GM19467 (cell line): ENCODE results near the gene OR2A5.
"Not testable (repeated sequence)": the region's sequence is repeated elsewhere in the genome, so short reads cannot be mapped to it uniquely, and the experiment has no call there.

Source experiments
- ATAC-seq: cut with Tn5 transposase; IDR thresholded peaks from one replicate; pipeline ENCODE4 v1.9.1; 2021; ENCODE audit warnings: mild to moderate bottlenecking, moderate library complexity; ENCODE audit not compliant: unreplicated experiment

Gene OR2A5

GRCh38 chr7:144032985-144033709 is 15.6 kb upstream of the OR2A5 start:
- no peak for ATAC-seq

DNA sequence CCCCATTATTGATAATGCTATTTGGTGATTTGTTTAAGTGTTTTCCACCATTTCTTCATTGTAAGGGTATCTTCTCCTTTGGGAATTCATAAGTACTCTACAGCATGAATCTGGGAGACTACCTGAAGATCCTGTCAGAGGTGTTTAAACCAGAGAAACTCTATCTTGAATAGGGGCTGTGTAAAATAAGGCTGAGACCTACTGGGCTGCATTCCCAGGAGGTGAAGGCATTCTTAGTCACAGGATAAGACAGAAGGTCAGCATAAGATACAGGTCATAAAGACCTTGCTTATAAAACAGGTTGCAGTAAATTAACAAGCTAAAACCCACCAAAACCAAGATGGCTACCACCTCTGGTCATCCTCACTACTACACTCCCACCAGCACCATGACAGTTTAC is 13.4 kb upstream of the OR2A5 start:
- ATAC-seq = no peak

DNA sequence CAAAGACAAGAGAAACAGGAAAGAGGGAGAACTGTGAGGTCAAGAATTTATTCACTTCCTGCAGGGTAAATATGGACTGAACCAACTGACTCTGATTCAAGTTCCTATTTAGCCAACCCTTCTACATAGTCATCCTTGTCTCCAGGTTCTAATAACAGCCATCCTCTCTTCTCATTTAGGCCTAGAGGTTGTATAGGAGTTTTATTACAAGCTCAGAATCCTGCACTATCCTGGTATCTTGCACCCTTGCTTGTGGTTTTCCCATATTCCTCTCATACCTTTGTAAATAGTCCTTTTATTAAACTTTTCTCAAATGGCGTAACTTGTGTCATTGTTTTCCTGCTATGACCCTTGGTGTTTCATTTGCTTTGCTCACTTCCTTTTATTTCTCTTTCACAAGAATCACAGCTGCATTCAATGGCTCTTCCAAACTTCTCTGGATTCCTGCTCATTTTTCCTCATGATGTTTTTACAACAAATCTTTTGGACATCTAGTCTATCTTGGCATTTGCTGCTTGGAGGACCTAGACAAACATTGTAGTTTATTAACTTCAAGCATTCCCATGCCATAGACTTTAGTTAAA is 12.4 kb upstream of the OR2A5 start:
- no peak for ATAC-seq

- no peak for ATAC-seq
These were observed 11.2 kb upstream of the OR2A5 start for GRCh38 chr7:144037414-144038035.

DNA sequence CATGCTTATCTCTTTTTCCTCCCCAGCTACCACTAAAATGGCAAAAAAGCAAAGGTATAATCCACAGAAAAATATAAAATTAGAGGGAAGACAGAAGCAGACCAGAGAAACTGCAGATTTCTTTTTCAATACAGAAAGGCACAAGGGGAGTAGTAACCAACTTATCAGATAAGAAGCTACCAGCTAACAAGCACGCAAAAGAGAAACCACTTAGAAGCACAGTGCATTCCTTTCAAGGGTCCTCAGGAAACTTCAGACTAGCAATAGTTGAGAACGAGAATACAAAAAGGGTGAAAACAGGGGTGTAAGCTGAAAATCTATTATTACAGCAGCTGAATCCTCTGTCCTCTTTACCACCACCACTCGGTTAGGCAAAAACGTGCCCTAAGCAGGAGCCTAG is 9.9 kb upstream of the OR2A5 start:
- no peak for ATAC-seq

- no peak for ATAC-seq
These were observed 743 bp downstream of the OR2A5 start for GRCh38 chr7:144049491-144049890.

DNA sequence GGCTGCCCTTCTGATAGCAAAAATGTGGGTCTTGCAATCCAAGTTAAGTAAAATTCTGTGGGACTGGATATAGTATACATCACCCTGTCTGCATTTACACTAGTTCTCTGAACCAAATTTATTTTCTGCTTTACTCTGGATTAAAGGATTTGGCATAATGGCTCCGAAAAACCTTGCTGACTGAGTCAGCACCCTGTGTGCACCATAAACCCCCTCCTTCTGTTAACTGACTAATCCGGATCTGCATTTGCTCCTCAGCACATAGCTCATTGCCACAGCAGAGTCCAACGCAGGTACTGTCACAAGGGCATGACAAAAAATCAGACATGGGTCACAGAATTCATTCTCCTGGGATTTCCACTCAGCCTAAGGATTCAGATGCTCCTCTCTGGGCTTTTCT is 1.3 kb downstream of the OR2A5 start:
- no peak for ATAC-seq

- not testable (repeated sequence) for ATAC-seq
These were observed 2.1 kb downstream of the OR2A5 start for GRCh38 chr7:144050884-144051283.

- ATAC-seq = no peak
These were observed 9.2 kb downstream of the OR2A5 start for GRCh38 chr7:144057954-144058353.

DNA sequence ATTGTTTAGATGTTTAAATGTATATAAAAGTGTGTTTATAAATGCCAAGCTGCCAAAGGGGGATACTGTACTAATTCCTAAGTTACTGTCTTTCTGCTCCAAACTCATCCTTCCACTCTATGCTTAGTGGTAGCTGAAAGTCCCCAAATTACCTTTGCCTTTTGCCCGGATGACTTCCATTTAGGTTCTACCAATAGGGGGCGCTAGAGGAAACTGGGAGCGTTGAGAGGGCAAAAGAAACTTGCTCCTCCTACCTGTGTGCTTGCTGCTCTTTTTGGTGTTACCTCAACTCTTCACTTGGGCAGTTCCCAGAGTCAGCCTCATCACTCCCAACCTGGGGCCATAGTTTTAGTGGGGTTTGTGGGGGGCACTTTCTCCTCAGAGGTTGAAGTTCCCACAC is 15.0 kb downstream of the OR2A5 start:
- no peak for ATAC-seq

- no peak for ATAC-seq
These were observed 20.8 kb downstream of the OR2A5 start, which contains the start of gene OR2A25 for GRCh38 chr7:144069511-144069910. Gene OR2A25 (plus strand): TSS chr7:144069811. CDS start chr7:144074220, 4,409 bp downstream.

DNA sequence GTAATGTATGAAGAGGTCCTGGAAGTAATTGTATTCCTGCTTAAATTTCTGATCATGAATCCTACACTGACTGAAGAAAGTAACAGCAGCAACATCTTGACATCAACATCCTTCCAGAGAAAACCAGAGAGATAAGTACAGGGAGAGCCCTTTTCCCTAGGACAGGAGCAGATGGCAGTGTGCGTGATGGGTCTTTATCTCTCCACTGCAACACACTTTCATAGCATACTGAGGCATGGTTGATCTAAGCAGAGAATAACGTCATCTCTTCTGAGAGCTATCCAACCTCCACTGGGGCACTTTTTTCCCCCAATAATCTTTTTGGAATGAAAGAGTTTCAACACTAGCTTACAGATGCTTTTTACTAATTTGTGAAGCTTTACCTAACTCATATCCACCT is 21.2 kb downstream of the OR2A5 start:
- ATAC-seq = no peak

GRCh38 chr7:144074374-144074773 is 25.6 kb downstream of the OR2A5 start:
- ATAC-seq = no peak

- no peak for ATAC-seq
These were observed 37.2 kb downstream of the OR2A5 start, which contains the start of gene OR2A12 for GRCh38 chr7:144085978-144086377. Gene OR2A12 (plus strand): TSS chr7:144086278. CDS start chr7:144095108, 8,830 bp downstream.

DNA sequence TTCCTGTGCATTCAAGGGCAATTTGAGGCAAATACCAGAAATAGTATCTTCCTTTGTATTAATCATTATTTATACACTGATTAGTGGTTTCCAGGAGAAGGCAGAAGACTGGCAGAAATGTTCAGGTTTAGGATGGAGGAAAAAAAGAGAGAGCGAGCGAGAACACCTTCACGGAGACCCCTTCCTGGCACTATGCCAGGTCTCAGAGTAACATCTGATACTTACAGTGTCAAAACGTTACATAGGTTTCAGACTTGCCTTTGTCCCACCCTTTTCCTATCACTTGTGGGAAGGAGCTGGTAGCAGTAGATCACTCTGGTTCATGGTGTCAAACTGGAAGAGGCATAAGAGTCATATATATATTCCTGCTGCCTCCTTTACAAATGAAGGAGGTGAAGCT is 38.0 kb downstream of the OR2A5 start:
- no peak for ATAC-seq

- ATAC-seq = no peak
These were observed 38.5 kb downstream of the OR2A5 start for GRCh38 chr7:144087230-144087629.

DNA sequence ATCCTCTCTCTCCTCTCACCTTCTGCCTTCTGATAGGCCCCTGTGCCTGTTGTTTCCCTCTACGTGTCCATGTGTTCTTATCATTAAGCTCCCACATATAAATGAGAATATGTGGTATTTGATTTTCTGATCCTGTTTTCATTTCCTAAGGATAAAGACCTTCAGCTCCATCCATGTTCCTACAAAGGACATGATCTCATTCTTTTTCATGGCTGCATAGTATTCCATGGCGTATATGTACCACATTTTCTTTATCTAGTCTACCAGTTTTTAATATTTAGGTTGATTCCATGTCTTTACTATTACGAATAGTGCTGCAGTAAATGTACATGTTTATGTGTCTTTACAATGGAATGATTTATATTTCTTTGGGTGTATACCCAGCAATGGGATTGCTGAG is 41.9 kb downstream of the OR2A5 start:
- ATAC-seq = no peak

- no peak for ATAC-seq
These were observed 50.0 kb downstream of the OR2A5 start for GRCh38 chr7:144098776-144099175.

GRCh38 chr7:144100607-144101006 is 51.9 kb downstream of the OR2A5 start:
- no peak for ATAC-seq

DNA sequence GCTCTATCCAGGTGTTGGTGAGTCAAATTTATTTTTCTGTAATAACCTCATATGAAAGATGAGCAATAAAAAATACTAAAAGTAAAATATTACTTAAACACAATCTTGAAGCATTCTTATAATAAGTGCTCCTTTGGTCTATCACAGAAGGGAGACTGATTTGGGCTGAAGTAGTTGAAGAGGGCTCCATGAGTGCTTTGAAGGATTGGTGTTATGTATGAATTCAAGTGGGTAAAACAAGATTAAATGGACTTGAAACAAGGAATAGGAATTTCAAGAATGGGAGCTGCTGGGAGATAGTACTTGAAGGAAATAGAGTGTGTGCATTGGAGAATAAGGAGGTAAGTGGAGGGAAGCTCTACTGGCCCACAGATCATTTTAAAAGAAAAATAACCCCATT is 53.3 kb downstream of the OR2A5 start:
- ATAC-seq = no peak

DNA sequence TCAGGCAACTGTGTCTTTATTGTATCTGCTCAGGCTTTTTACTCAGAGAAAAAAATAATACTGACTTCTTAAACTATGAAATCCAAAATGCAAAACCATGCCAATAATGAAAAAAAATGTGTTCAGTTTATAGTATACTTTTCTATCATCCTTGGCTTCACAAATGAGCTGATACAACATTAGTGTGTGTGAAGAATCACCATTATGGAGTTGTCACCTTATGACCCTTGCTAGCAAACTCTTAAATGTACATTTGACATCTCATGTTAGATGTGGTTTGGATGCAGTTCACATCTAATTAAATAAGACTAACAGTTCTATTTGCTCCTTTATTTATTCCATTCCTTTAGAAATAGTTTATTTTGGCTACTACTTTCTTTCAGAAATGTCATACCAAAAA is 56.5 kb downstream of the OR2A5 start:
- ATAC-seq = no peak
